Epithelial cell of proximal tubule (primary cell): ENCODE data around the gene NCOA7. TPM values are rescaled to one million over a fixed set of nuclear protein-coding genes. Genes with fewer than 3 reads are reported as not detected.
A peak's percentile ranks its signal among the peaks of the same experiment; 100 is the strongest.

ENCODE experiments used
- DNase-seq: peaks from one replicate; pipeline ENCODE4 v3.0.0-alpha.2; 2011; ENCODE audit warnings: low read depth
- H3K4me3 ChIP-seq: 2 replicates; pipeline ENCODE4 v1.5.1; 2011; ENCODE audit warnings: low read depth, mild to moderate bottlenecking, low read length
- total RNA-seq: library from RNA; depleted of rRNA; stranded (reverse); fragments of >200 nt; gene quantifications from 2 replicates; pipeline ENCODE4 v1.2.3, GENCODE V29; 2015
- TF ChIP-seq, protein P1 (sequence below): conservative IDR thresholded peaks from 2 replicates; pipeline ENCODE4 v1.5.1; 2012; ENCODE audit warnings: low read depth, mild to moderate bottlenecking, low read length

The NCOA7 gene
- 8.2 and 8.3 TPM in 2 replicates for total RNA-seq

GRCh38 chr6:125790358-125791150, at the start of gene NCOA7:
Gene NCOA7 (plus strand): TSS chr6:125790960. CDS start chr6:125815355, 24,395 bp downstream.
- TF ChIP-seq, protein P1, sequence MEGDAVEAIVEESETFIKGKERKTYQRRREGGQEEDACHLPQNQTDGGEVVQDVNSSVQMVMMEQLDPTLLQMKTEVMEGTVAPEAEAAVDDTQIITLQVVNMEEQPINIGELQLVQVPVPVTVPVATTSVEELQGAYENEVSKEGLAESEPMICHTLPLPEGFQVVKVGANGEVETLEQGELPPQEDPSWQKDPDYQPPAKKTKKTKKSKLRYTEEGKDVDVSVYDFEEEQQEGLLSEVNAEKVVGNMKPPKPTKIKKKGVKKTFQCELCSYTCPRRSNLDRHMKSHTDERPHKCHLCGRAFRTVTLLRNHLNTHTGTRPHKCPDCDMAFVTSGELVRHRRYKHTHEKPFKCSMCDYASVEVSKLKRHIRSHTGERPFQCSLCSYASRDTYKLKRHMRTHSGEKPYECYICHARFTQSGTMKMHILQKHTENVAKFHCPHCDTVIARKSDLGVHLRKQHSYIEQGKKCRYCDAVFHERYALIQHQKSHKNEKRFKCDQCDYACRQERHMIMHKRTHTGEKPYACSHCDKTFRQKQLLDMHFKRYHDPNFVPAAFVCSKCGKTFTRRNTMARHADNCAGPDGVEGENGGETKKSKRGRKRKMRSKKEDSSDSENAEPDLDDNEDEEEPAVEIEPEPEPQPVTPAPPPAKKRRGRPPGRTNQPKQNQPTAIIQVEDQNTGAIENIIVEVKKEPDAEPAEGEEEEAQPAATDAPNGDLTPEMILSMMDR: peak; percentile 3
- DNase-seq: no peak
- peak within 1 kb of the TSS; percentile 72 for H3K4me3 ChIP-seq

GRCh38 chr6:125741336-125741735, 49.4 kb upstream of the NCOA7 start:
- no peak for DNase-seq
- TF ChIP-seq, protein P1: no peak
- H3K4me3 ChIP-seq: no peak overlapping the region

DNA sequence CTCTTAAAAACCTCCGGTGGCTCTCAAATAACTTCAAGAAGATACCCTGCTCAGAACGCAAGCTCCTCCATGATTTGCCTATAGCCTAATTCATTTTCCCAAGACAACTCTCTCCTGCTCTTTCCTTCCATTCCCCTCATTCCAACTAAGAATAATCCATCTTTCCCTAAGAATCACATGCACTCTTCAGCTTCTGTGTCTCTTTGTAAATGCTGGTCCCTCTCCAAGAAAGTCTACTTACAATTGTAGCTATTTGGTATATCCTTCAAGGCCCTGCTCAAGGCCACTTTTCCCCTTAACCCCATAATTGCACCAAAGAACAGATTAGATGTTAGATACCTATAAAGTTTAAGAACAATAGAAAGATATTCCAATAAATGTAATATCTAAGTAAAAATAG, 48.7 kb upstream of the NCOA7 start:
- TF ChIP-seq, protein P1: no peak
- no peak for DNase-seq
- H3K4me3 ChIP-seq: no peak overlapping the region

- no peak for DNase-seq
- H3K4me3 ChIP-seq: no peak overlapping the region
- TF ChIP-seq, protein P1: no peak
Measured at GRCh38 chr6:125742464-125743120, 48.2 kb upstream of the NCOA7 start.

- H3K4me3 ChIP-seq: no peak overlapping the region
- TF ChIP-seq, protein P1: no peak
- no peak for DNase-seq
Measured at GRCh38 chr6:125743604-125744003, 47.2 kb upstream of the NCOA7 start.

GRCh38 chr6:125745281-125746018, 45.3 kb upstream of the NCOA7 start:
- TF ChIP-seq, protein P1: no peak
- no peak overlapping the region for H3K4me3 ChIP-seq
- DNase-seq: no peak
